Parietal lobe (tissue), 1 donor: ENCODE data around the gene CIITA. TPM values are rescaled to one million over a fixed set of nuclear protein-coding genes. Genes with fewer than 3 reads are reported as not detected.

Experiments
- total RNA-seq: library from RNA; depleted of rRNA; stranded (reverse); fragments of >200 nt; gene quantifications from one replicate; pipeline ENCODE4 v1.2.3, GENCODE V29; 2014

Gene CIITA, protein sequence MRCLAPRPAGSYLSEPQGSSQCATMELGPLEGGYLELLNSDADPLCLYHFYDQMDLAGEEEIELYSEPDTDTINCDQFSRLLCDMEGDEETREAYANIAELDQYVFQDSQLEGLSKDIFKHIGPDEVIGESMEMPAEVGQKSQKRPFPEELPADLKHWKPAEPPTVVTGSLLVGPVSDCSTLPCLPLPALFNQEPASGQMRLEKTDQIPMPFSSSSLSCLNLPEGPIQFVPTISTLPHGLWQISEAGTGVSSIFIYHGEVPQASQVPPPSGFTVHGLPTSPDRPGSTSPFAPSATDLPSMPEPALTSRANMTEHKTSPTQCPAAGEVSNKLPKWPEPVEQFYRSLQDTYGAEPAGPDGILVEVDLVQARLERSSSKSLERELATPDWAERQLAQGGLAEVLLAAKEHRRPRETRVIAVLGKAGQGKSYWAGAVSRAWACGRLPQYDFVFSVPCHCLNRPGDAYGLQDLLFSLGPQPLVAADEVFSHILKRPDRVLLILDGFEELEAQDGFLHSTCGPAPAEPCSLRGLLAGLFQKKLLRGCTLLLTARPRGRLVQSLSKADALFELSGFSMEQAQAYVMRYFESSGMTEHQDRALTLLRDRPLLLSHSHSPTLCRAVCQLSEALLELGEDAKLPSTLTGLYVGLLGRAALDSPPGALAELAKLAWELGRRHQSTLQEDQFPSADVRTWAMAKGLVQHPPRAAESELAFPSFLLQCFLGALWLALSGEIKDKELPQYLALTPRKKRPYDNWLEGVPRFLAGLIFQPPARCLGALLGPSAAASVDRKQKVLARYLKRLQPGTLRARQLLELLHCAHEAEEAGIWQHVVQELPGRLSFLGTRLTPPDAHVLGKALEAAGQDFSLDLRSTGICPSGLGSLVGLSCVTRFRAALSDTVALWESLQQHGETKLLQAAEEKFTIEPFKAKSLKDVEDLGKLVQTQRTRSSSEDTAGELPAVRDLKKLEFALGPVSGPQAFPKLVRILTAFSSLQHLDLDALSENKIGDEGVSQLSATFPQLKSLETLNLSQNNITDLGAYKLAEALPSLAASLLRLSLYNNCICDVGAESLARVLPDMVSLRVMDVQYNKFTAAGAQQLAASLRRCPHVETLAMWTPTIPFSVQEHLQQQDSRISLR
- total RNA-seq: 0.31 TPM

DNA sequence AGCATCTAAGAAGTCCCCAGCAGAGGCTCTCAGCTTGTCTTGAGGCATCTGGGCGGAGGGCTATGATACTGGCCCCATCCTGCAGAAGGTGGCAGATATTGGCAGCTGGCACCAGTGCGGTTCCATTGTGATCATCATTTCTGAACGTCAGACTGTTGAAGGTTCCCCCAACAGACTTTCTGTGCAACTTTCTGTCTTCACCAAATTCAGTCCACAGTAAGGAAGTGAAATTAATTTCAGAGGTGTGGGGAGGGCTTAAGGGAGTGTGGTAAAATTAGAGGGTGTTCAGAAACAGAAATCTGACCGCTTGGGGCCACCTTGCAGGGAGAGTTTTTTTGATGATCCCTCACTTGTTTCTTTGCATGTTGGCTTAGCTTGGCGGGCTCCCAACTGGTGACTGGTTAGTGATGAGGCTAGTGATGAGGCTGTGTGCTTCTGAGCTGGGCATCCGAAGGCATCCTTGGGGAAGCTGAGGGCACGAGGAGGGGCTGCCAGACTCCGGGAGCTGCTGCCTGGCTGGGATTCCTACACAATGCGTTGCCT is at the start of gene CIITA:
CIITA (plus strand) TSS at position 404 of the 543 bp plus-strand sequence; CDS start at position 533, 129 bp downstream.

GRCh38 chr16:10942352-10943063 is 65.5 kb downstream of the CIITA start, which contains the start of gene DEXI:
Gene DEXI (minus strand): TSS chr16:10942468. CDS start chr16:10942005, 463 bp downstream.

DNA sequence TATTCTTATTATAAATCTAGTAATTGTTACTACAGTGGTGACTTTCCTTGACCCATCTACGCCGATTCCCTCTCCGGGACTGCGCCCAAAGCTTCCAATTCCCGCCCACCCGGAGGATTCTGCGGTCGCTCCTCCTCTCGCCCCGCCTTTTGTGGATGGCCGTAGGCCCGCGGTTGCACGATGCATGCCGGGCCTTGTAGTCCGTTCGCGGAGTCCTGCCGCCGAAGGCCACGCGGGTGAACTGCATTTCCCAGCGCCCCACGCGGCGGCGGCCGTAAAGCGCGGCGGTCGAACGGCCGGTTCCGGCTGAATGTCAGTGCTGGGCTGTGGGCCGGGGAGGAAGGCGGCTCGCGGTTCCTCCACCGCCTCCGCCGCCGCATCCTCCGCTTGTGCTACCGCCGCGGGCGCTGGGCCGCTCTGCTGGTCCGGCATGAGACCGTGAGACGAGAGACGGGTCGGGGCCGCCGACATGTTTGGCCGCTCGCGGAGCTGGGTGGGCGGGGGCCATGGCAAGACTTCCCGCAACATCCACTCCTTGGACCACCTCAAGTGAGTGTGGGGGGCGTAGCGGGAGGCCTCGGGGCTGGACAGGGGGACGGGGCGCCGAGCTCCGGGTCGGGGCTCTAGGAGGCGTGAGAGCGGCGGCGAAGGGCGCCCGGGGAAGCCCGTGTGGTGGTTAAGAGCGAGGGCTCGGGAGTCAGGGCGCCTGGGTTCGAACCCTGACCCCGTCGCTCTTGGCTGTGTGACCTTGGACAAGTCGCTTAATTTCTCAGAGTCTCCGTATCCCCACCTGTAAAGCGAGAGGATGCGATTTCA is 67.5 kb downstream of the CIITA start, which contains the start of gene CLEC16A:
CLEC16A (plus strand) TSS at position 316 of the 816 bp plus-strand sequence; CDS start at position 470, 154 bp downstream.

Other genes starting within 250 kb of the CIITA start
- 2.8 TPM for gene TEKT5, start 182.3 kb upstream of the CIITA start, total RNA-seq
- gene NUBP1, start 133.4 kb upstream of the CIITA start, total RNA-seq: 12.2 TPM
- gene TVP23A, start 58.4 kb upstream of the CIITA start, total RNA-seq: 31.9 TPM
- gene DEXI, start 65.3 kb downstream of the CIITA start, total RNA-seq: 11.3 TPM
- gene CLEC16A, start 67.4 kb downstream of the CIITA start, total RNA-seq: 38.5 TPM